Endothelial cell of umbilical vein (primary cell): ENCODE data around the gene SIGLEC9. TPM values are rescaled to one million over a fixed set of nuclear protein-coding genes. Genes with fewer than 3 reads are reported as not detected.

Experiments
- BruUV-seq: library from RNA; stranded (reverse); fragments of 400-500 nt; replicated peaks from 2 replicates; lab custom pipeline; 2021; lab: Mats Ljungman, UMichigan
- CTCF ChIA-PET: fragments of 300-600, 350-600 bp; sonication (Branson Sonifier 250); formaldehyde crosslinking; loops from one replicate; lab custom pipeline; 2021; ENCODE audit warnings: antibody characterized with exemption, inconsistent platforms; lab: Charles Lee
- POLR2A ChIA-PET: fragments of 300-600, 350-600 bp; sonication (Branson Sonifier 250); formaldehyde crosslinking; loops from one replicate; lab custom pipeline; 2021; ENCODE audit warnings: antibody characterized with exemption, inconsistent platforms; lab: Charles Lee
- DNase-seq: peaks from one replicate; pipeline ENCODE4 v3.0.0-alpha.2; 2011; ENCODE audit warnings: low read depth, low spot score
- FAIRE-seq: peaks from 2 replicates; lab custom pipeline; 2011; peaks lifted over from hg19 to GRCh38; lab: Jason Lieb, UNC
- H2AFZ ChIP-seq: 2 replicates; pipeline ENCODE4 v1.6.0; 2012; ENCODE audit warnings: low read depth, low read length, control low read depth, inconsistent platforms
- H3K27ac ChIP-seq: 2 replicates; pipeline ENCODE4 v1.5.1; 2011; ENCODE audit warnings: low read depth, mild to moderate bottlenecking, control low read depth, low read length, moderate library complexity; ENCODE audit not compliant: insufficient read depth
- H3K27me3 ChIP-seq, 2 experiments: 2 replicates each; pipeline versions ENCODE4 v1.6.0 to v1.6.1; 2011; ENCODE audit warnings: low read length in 2 of 2, mixed read lengths in 1 of 2; ENCODE audit not compliant: control insufficient read depth in 2 of 2, insufficient read depth in 2 of 2
- H3K36me3 ChIP-seq, 2 experiments: 2 replicates in 1 of 2; 3 replicates in 1 of 2; pipeline ENCODE4 v1.5.1; 2011; ENCODE audit warnings: low read length in 2 of 2, mild to moderate bottlenecking in 1 of 2, moderate library complexity in 1 of 2; ENCODE audit not compliant: control insufficient read depth in 2 of 2, insufficient read depth in 2 of 2; ENCODE audit errors: extremely low read depth in 1 of 2
- H3K4me1 ChIP-seq: 3 replicates; pipeline ENCODE4 v1.5.1; 2011; ENCODE audit warnings: mild to moderate bottlenecking, low read length; ENCODE audit not compliant: control insufficient read depth, insufficient read depth; ENCODE audit errors: extremely low read depth
- H3K4me2 ChIP-seq: 2 replicates; pipeline ENCODE4 v1.6.1; 2011; ENCODE audit warnings: low read length, control low read depth, mixed read lengths; ENCODE audit not compliant: insufficient read depth
- H3K4me3 ChIP-seq, 3 experiments: fragments of 200-600 bp in 1 of 3; sonication (generic), shearing (Covaris generic) in 1 of 3; replicated peaks in 1 of 3; 2 replicates each; pipeline ENCODE4 v1.5.1; 2011 to 2016; ENCODE audit warnings: control low read depth in 3 of 3, low read length in 3 of 3, mild to moderate bottlenecking in 2 of 3, inconsistent platforms in 1 of 3, low read depth in 1 of 3, moderate library complexity in 1 of 3; ENCODE audit not compliant: insufficient read depth in 1 of 3
- H3K79me2 ChIP-seq: 2 replicates; pipeline ENCODE4 v1.6.0; 2012; ENCODE audit warnings: low read length, inconsistent platforms; ENCODE audit not compliant: control insufficient read depth, insufficient read depth
- H3K9ac ChIP-seq: replicated peaks from 2 replicates; pipeline ENCODE3; 2011; ENCODE audit warnings: low read length, control low read depth; ENCODE audit not compliant: insufficient read depth; ENCODE audit errors: extremely low read depth
- H3K9me1 ChIP-seq: replicated peaks from 3 replicates; pipeline ENCODE4 v1.6.0; 2011; ENCODE audit warnings: mild to moderate bottlenecking, low read length; ENCODE audit not compliant: control insufficient read depth, insufficient read depth; ENCODE audit errors: extremely low read depth
- H3K9me3 ChIP-seq: replicated peaks from 2 replicates; pipeline ENCODE4 v1.5.1; 2012; ENCODE audit warnings: low read length, inconsistent platforms; ENCODE audit not compliant: control insufficient read depth, insufficient read depth
- H4K20me1 ChIP-seq: replicated peaks from 2 replicates; pipeline ENCODE3; 2011; ENCODE audit warnings: mild to moderate bottlenecking, low read length; ENCODE audit not compliant: control insufficient read depth, insufficient read depth; ENCODE audit errors: extremely low read depth
- CTCF ChIP-seq, 2 donors: IDR thresholded peaks; 1 replicate in 1 of 2; 2 replicates in 1 of 2; pipeline ENCODE4 v1.5.1; 2011; ENCODE audit warnings: low read length in 2 of 2, mild to moderate bottlenecking in 2 of 2, moderate library complexity in 2 of 2, control low read depth in 1 of 2, inconsistent platforms in 1 of 2, low read depth in 1 of 2; ENCODE audit not compliant: insufficient read depth in 1 of 2; ENCODE audit errors: extremely low read depth in 1 of 2
- EZH2 ChIP-seq: IDR thresholded peaks from 2 replicates; pipeline ENCODE4 v1.6.1; 2012; ENCODE audit warnings: borderline replicate concordance, low read depth, mild to moderate bottlenecking, moderate library complexity, low read length, inconsistent platforms; ENCODE audit not compliant: severe bottlenecking
- FOS ChIP-seq: IDR thresholded peaks from 2 replicates; pipeline ENCODE4 v1.6.1; 2011; ENCODE audit warnings: mild to moderate bottlenecking, low read length, moderate library complexity, borderline replicate concordance; ENCODE audit not compliant: insufficient read depth
- GATA2 ChIP-seq: IDR thresholded peaks from 2 replicates; pipeline ENCODE4 v1.7.0; 2011; ENCODE audit warnings: low read depth, mild to moderate bottlenecking, moderate library complexity, mixed read lengths, low read length; ENCODE audit not compliant: insufficient read length, insufficient read depth
- JUN ChIP-seq: IDR thresholded peaks from 2 replicates; pipeline ENCODE4 v1.6.1; 2011; ENCODE audit warnings: borderline replicate concordance, low read depth; ENCODE audit not compliant: insufficient read length, insufficient read depth
- MYC ChIP-seq: IDR thresholded peaks from one replicate; pipeline ENCODE4 v1.6.1; 2011; ENCODE audit warnings: mild to moderate bottlenecking, low read depth, low read length
- POLR2A ChIP-seq: IDR thresholded peaks from 2 replicates; pipeline ENCODE4 v1.6.1; 2012; ENCODE audit warnings: low read depth, mild to moderate bottlenecking, control low read depth, low read length
- POLR2AphosphoS5 ChIP-seq: IDR thresholded peaks from 2 replicates; pipeline ENCODE4 v1.6.1; 2012; ENCODE audit warnings: low read depth, mild to moderate bottlenecking, control low read depth, low read length, moderate library complexity; ENCODE audit not compliant: insufficient read depth
- dilution Hi-C: fragments of 300-500 bp; cut with MboI; formaldehyde crosslinking; loops from one replicate; pipeline ENCODE4 v1.15.0; 2019; ENCODE audit warnings: low sequenced_read_pairs; ENCODE audit not compliant: extremely low pct_ligation_motif_present
- intact Hi-C: fragments of 100-400 bp; cut with micrococcal nuclease; formaldehyde crosslinking; loops from one replicate; pipeline ENCODE4 v1.10.0; 2022
- polyA plus RNA-seq, 4 experiments: library from polyadenylated mRNA; depleted of rRNA in 3 of 4; stranded (reverse) in 3 of 4; unstranded in 1 of 4; fragments of >200 nt; gene quantifications; 2 replicates each; pipeline versions ENCODE4 v1.2.1 to v1.2.3, GENCODE V29; 2011 to 2012; ENCODE audit warnings: missing spikeins in 1 of 4
- total RNA-seq: library from RNA; stranded (reverse); gene quantifications from 2 replicates; pipeline ENCODE4 v1.2.3, GENCODE V29; 2021
- TF ChIP-seq, protein P1 (sequence below): IDR thresholded peaks from 2 replicates; pipeline ENCODE4 v1.6.1; 2011; ENCODE audit not compliant: insufficient read depth, insufficient read length

SIGLEC9 gene
- total and polyA plus RNA-seq, 2 donors (not counting 3 experiments of a cell fraction or from before 2014, with no cell fraction given): not detected

GRCh38 chr19:51111606-51112005, 13.1 kb upstream of the SIGLEC9 start:
- no peak overlapping the region for H3K27ac ChIP-seq
- peaks cover 11% of the 10 kb centered on the region for H3K4me1 ChIP-seq
- H4K20me1 ChIP-seq: no peaks in the 10 kb centered on the region
- H3K4me3 ChIP-seq: no peak overlapping the region
- FAIRE-seq (no peak), DNase-seq (no peak)
- H3K9me1 ChIP-seq: no peaks in the 10 kb centered on the region
- H3K9me3 ChIP-seq: no peaks in the 10 kb centered on the region
- TF ChIP-seq POLR2AphosphoS5 (no peak), MYC (no peak), CTCF (IDR thresholded peaks at IDR 0.05; ENCODE audit: extremely low read depth in 1 of 2, insufficient read depth in 1 of 2, low read depth in 1 of 2, low read length in 2 of 2) (peak; percentile 16 to 34)
- H3K4me2 ChIP-seq: no peak overlapping the region
- no peaks in the 10 kb centered on the region for H3K36me3 ChIP-seq
- no peak overlapping the region for H3K9ac ChIP-seq
- no peak overlapping the region for H2AFZ ChIP-seq
- dilution Hi-C loops: no loop called here
- POLR2A ChIA-PET: no interaction called here
- peaks cover 3 to 9% of the 10 kb centered on the region in 2 experiments for H3K27me3 ChIP-seq
- CTCF ChIA-PET: interaction anchor here (0.6 to 2.8 kb wide), 3 partner anchors 11 to 20 kb away, joined by 3 to 7 read pairs (median 3); partner anchors contain the start of gene SIGLEC9
- peaks cover 12% of the 10 kb centered on the region for H3K79me2 ChIP-seq
- intact Hi-C loops: no loop called here
- BruUV-seq: no TSS peak

- TF ChIP-seq MYC (no peak), POLR2AphosphoS5 (no peak), EZH2 (no peak), CTCF (IDR thresholded peaks at IDR 0.05; ENCODE audit: extremely low read depth in 1 of 2, insufficient read depth in 1 of 2, low read depth in 1 of 2, low read length in 2 of 2) (no peak), FOS (no peak), POLR2A (no peak), GATA2 (no peak), JUN (no peak)
- TF ChIP-seq, protein P1, sequence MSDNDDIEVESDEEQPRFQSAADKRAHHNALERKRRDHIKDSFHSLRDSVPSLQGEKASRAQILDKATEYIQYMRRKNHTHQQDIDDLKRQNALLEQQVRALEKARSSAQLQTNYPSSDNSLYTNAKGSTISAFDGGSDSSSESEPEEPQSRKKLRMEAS: no peak
- dilution Hi-C loops: no loop called here
- BruUV-seq: no TSS peak
- Histone ChIP-seq H3K4me3 (no peak overlapping the region), H3K9me3 (no peaks in the 10 kb centered on the region), H3K79me2 (no peaks in the 10 kb centered on the region), H3K4me1 (no peaks in the 10 kb centered on the region), H2AFZ (no peak overlapping the region), H3K9ac (no peak overlapping the region), H4K20me1 (no peaks in the 10 kb centered on the region), H3K4me2 (no peak overlapping the region), H3K36me3 (no peaks in the 10 kb centered on the region), H3K27ac (no peak overlapping the region), H3K9me1 (no peaks in the 10 kb centered on the region), H3K27me3 (peaks cover 3 to 9% of the 10 kb centered on the region in 2 experiments)
- ChIA-PET POLR2A (no interaction called here), CTCF (no interaction called here)
- intact Hi-C loops: no loop called here
- DNase-seq: no peak
- no peak for FAIRE-seq
Measured at GRCh38 chr19:51114087-51114729, 10.5 kb upstream of the SIGLEC9 start.
